ENCODE measurements around the gene KRT2. TPM values are rescaled to one million over a fixed set of nuclear protein-coding genes. Genes with fewer than 3 reads are reported as not detected.

KRT2 gene
- total and polyA plus RNA-seq, 2 of the 8 experiments (the other 6 are each of a cell fraction or from before 2014, with no cell fraction given) = not detected

DNA sequence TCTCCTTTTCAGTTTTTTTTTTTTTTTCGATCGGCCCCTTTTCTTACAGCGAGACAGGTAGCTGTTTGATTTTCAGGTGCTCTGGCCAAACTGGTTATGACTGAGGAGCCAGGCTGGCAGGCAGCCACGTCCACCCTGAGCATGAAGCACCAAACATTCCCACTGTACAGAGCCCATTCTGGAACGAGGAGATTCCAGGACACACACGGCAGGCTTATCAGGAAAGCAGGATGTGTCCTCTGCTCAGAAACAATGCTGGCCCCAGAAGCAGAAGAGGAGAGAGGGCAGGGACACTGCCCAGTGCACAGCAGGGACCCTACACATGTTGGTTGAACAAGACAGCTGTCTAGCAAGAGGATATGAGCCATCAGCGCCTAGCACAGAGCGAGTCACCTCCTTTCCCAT is 3.7 kb upstream of the KRT2 start:
- Histone ChIP-seq H3K14ac (ENCODE audit: insufficient read length) (no peak overlapping the region), H2BK120ac (replicated peaks; ENCODE audit: low read depth, low read length) (no peak overlapping the region), H4K8ac (ENCODE audit: extremely low read depth, insufficient read depth, low read length) (no peak overlapping the region), H3K79me2 (ENCODE audit: control insufficient read depth in 1 of 2, insufficient read depth in 2 of 2, low read length in 2 of 2) (no peaks in the 10 kb centered on the region), H3K4me1 (replicated peaks in 1 of 4; ENCODE audit: control insufficient read depth in 3 of 4, insufficient read depth in 4 of 4, low read length in 3 of 4) (no peaks in the 10 kb centered on the region), H3K79me1 (ENCODE audit: low read depth, low read length) (no peaks in the 10 kb centered on the region), H4K91ac (replicated peaks; ENCODE audit: insufficient read length, low read length) (no peak overlapping the region), H2BK5ac (ENCODE audit: low read depth, low read length) (no peak overlapping the region; the same call in 1 of the 2 replicates), H2AK5ac (ENCODE audit: low read depth, low read length) (no peak overlapping the region), H3K4me2 (ENCODE audit: insufficient read depth in 1 of 2, low read depth in 2 of 2, low read length in 2 of 2) (no peak overlapping the region), H3K27me3 (replicated peaks in 1 of 4; ENCODE audit: control insufficient read depth in 3 of 4, extremely low read depth in 1 of 4, insufficient read depth in 3 of 4, low read length in 3 of 4) (no peaks in the 10 kb centered on the region), H3K18ac (ENCODE audit: extremely low read depth, low read length) (no peak overlapping the region), H2BK20ac (ENCODE audit: low read length) (no peak overlapping the region), H3K4me3 (ENCODE audit: extremely low read depth in 1 of 4, insufficient read depth in 2 of 4, low read depth in 3 of 4, low read length in 4 of 4) (no peak overlapping the region), H4K5ac (ENCODE audit: insufficient read length, low read depth, low read length) (no peak overlapping the region), H3K4ac (replicated peaks; ENCODE audit: insufficient read length, low read depth, low read length) (no peak overlapping the region), H3K36me3 (ENCODE audit: control insufficient read depth in 2 of 4, insufficient read depth in 4 of 4, low read length in 3 of 4) (no peaks in the 10 kb centered on the region), H2BK15ac (ENCODE audit: low read length) (no peak overlapping the region), H3K27ac (ENCODE audit: low read depth, low read length) (no peak overlapping the region), H2AFZ (ENCODE audit: low read length) (no peak overlapping the region), H3K9me3 (ENCODE audit: insufficient read depth in 2 of 2, low read depth in 1 of 2, low read length in 1 of 2) (peaks cover 0 to 6% of the 10 kb centered on the region in 2 experiments; a peak in 1 of 4 replicates), H4K20me1 (replicated peaks in 1 of 2; ENCODE audit: control insufficient read depth in 1 of 2, insufficient read depth in 2 of 2, low read length in 2 of 2) (no peaks in the 10 kb centered on the region), H3K9ac (replicated peaks in 1 of 4; ENCODE audit: extremely low read depth in 1 of 4, low read depth in 3 of 4, low read length in 3 of 4) (no peak overlapping the region), H2BK12ac (ENCODE audit: low read depth, low read length) (no peak overlapping the region), H3K23ac (ENCODE audit: insufficient read length) (no peak overlapping the region), H3K56ac (replicated peaks; ENCODE audit: insufficient read length, low read depth, low read length) (no peak overlapping the region), H3K23me2 (ENCODE audit: low read depth, low read length) (no peaks in the 10 kb centered on the region)
- 84% methylated on average over 5 of the region's 8 CpGs; no CpG with 5 or more reads in 1 of the 2 experiments for WGBS, 2 experiments (ENCODE audit: extremely low coverage in 1 of 2, insufficient coverage in 1 of 2, insufficient read length in 1 of 2, insufficient replicate concordance in 2 of 2, low coverage in 1 of 2, low lambda C conversion rate in 2 of 2, missing lambda C conversion rate in 1 of 2)
- TF ChIP-seq SIN3A (conservative IDR thresholded peaks at IDR 0.05 in 1 of 2, IDR thresholded peaks at IDR 0.05 in 1 of 2; ENCODE audit: low read depth in 1 of 2, low read length in 2 of 2) = no peak
- no peak for TF ChIP-seq TAF1 (IDR thresholded peaks at IDR 0.05; ENCODE audit: low read depth, low read length)
- no peak for TF ChIP-seq RAD21 (IDR thresholded peaks at IDR 0.05 in 1 of 2, conservative IDR thresholded peaks at IDR 0.05 in 1 of 2; ENCODE audit: low read depth in 2 of 2, low read length in 2 of 2)
- no peak for TF ChIP-seq TEAD4 (IDR thresholded peaks at IDR 0.05; ENCODE audit: low read depth, low read length)
- no peak for TF ChIP-seq CBX8 (IDR thresholded peaks at IDR 0.05; ENCODE audit: borderline replicate concordance, low read depth, low read length)
- TF ChIP-seq CREB1 (IDR thresholded peaks at IDR 0.05) = no peak
- no peak for TF ChIP-seq NRF1 (IDR thresholded peaks at IDR 0.05; ENCODE audit: low read depth, low read length)
- TF ChIP-seq RNF2 (IDR thresholded peaks at IDR 0.05; ENCODE audit: borderline replicate concordance, low read depth, low read length, missing control alignments, poor library complexity, severe bottlenecking) = no peak
- TF ChIP-seq SIRT6 (IDR thresholded peaks at IDR 0.05; ENCODE audit: low read length) = no peak
- no peak for TF ChIP-seq SP1 (IDR thresholded peaks at IDR 0.05; ENCODE audit: low read depth, low read length)
- TF ChIP-seq NANOG (IDR thresholded peaks at IDR 0.05; ENCODE audit: insufficient read depth, low read depth, low read length, poor library complexity, severe bottlenecking) = no peak
- no peak for TF ChIP-seq SRF (IDR thresholded peaks at IDR 0.05; ENCODE audit: low read depth, low read length)
- no peak for TF ChIP-seq RFX5 (IDR thresholded peaks at IDR 0.05; ENCODE audit: borderline replicate concordance, low read depth, low read length)
- no peak for TF ChIP-seq BRCA1 (IDR thresholded peaks at IDR 0.05; ENCODE audit: low read depth, low read length)
- DNase-seq (ENCODE audit: low read depth in 1 of 2, low spot score in 2 of 2) (no peak), FAIRE-seq (no peak)
- CTCF ChIA-PET (ENCODE audit: partially characterized antibody) = interaction anchor here (0.7 to 3.9 kb wide), 13 partner anchors 10 to 294 kb away, joined by 3 to 18 read pairs (median 4); partner anchors contain the start of gene KRT72
- POLR2A ChIA-PET (ENCODE audit: partially characterized antibody) = no interaction called here
